HG03520 (cell line): ENCODE results near the gene SWSAP1.
A peak's percentile ranks its signal among the peaks of the same experiment; 100 is the strongest.
"Not testable (repeated sequence)": the region's sequence is repeated elsewhere in the genome, so short reads cannot be mapped to it uniquely, and the experiment has no call there.

Experiments used
- ATAC-seq: cut with Tn5 transposase; IDR thresholded peaks from one replicate; pipeline ENCODE4 v1.9.1; 2021; ENCODE audit warnings: mild to moderate bottlenecking, moderate library complexity; ENCODE audit not compliant: unreplicated experiment

SWSAP1 gene

DNA sequence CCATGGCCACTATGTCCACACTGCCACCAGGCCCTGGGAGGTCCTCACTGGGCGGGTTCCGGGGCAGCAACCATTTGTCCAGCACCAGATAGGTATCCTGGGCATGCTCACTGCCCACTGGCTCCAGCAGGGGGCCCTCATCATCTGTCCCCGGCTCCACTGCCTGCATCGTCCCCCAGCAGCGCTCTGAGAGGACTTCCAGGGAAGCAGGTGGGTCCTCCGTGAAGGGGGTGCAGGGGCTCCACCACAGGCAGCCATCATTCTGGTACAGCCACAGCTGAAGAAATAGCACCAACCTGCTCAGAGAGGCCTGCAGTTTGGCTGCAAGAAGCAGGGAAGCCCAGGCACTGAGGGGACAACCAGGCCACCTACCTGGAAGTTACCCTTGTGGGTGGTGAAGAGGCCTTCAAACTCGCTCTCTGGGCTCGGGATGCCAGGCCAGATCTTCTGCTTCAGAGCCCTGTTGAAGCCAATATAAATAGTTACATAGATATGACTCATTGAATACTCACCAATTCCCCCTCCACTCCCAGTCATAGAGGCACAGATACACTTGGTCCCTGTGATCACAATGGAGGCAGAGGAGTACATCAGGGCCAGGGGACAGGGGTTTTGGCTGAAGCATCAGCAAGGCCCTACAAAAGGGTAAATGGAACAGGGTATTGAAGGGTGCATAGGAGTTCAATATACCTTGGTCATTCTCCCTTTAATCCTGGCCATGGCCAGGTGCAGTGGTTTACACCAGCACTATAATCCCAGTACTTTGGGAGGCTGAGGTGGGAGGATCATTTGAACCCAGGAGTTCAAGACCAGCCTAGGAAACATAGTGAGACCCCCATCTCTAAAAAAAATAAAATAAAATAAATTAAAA, 4.1 kb downstream of the SWSAP1 start:
- ATAC-seq: no peak

DNA sequence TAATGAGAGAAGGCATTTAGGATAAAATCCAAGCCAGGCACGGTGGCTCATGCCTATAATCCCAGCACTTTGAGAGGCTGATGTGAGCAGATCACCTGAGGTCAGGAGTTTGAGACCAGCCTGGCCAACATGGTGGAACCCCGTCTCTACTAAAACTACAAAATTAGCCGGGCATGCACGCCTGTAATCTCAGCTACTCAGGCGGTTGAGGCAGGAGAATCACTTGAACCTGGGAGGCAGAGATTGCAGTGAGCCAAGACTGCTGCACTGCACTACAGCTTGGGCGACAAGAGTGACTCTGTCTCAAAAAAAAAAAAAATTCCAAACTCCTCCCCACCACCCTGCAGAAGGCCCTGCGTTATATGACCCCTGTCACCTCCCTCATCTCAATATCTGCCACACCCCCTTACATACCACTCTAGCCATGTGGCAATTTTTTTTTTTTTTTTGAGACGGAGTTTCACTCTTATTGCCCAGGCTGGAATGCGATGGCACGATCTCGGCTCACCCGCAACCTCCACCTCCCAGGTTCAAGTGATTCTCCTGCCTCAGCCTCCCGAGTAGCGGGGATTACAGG, 4.9 kb downstream of the SWSAP1 start:
- ATAC-seq: not testable (repeated sequence)

DNA sequence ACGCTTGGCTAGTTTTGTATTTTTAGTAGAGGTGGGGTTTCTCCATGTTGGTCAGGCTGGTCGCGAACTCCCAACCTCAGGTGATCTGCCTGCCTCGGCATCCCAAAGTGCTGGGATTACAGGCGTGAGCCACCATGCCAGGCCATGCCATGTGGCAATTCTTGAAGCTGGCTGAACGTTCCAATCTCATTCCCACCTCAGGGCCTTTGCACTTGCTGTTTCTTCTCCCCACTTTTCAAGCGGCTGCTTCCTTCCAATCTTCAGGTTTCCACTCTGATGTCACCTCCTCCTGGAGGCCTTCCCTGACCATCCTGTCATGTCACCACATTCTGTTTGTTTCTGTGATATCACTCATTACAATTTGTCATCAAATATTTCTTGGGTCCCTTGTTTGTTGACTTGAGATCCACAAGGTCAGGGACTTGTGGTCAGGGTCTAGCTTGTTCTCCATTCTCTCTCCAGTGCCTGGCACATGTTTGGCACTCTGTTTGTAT, 5.4 kb downstream of the SWSAP1 start:
- ATAC-seq: no peak

DNA sequence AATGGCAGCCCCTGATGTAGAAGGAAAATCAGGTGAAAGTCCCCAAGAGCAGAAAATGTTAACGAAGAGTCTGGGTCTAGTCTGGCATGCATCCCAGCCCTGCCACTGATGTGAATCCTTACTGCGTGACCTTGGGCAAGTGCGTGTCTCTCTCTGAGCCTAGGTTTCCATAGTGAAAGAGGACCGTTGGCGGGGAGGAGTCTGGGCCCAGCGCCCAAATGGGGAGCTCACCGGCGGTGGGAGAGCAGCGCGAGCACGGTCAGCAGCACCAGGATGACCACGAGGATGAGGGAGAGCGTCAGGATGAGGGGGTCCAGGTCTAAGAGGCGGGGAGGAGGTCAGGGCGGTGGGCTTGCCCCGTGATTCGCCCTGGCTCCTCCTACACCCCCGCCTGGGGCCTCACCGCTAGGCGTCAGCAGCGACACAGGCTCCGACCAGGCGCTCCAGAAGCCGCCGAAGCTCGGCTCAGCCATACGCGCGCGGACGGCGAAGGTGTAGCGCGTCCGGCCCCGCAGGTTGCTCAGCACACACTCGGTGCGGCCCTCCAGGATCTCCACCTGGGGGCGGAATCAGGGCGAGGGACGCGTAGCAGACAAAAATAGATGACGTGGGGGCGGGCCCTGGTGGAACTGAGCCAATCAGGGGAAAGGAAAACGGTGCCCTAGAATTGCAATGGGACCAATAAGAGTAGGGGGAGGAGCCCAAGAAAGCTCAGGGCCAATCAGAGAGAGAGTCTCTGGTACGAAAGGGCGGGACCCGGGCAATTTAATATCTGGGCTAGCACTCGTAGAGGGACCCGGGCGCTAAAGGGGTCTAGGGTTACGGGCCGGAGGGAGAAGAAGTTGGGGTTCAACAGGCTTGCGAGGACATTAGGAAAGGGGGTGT, 6.4 kb downstream of the SWSAP1 start:
- peak; percentile 63 for ATAC-seq

DNA sequence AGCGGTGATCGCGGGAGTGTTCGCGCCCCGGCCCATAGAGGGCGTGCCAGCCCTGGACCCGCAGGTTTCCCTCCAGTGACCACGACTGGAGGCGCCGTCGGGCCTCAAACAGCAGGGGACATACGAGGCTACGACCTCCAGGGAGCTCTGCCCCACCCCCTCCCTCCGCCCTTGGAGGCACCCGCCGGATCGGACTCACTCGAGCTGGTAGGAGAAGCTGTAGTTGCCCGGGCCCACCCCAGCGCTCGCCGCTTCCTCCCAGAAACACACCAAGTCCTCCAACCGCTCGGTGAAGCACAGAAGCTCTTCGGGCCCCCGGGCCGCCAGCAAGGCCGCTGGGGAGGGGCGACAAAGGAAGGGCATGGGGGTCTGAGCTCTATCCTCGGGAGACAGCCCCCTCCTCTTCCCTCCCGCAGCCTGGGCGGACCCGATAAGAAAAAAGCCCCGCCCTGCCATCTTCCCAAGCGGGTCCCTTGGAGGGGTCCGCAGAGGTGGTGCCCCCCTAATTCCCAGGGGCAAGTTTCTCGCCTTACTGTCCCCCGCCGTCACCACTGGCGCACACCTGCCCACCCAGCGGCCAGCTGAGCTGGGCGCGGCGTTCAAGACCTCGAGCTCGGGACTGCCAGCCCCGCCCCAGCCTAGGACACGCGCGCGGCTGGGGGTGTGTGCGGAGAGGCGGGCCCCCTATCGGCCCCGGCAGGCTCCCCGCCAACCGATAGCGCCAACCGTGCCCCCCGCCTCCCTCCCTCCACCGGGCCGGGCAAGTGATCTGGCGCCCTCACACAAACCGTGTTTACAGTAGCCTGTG, 8.6 kb downstream of the SWSAP1 start:
- no peak for ATAC-seq

DNA sequence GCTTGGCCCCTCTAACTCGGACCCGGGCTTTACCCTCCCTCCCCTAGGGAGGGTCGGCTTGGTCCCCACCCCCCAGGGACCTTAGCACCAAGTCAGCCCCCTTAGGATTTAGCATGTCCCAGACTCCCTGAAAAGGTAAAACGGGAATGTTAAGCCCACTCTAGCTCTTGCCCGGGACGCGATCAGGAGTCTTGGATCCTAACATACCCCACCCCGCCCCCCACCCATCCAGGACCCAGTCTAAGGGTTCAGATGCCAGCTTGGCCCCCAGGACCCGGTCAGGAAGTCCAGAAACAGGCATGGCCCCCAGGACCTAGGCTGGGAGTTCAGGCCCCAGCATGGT, 9.2 kb downstream of the SWSAP1 start:
- no peak for ATAC-seq

DNA sequence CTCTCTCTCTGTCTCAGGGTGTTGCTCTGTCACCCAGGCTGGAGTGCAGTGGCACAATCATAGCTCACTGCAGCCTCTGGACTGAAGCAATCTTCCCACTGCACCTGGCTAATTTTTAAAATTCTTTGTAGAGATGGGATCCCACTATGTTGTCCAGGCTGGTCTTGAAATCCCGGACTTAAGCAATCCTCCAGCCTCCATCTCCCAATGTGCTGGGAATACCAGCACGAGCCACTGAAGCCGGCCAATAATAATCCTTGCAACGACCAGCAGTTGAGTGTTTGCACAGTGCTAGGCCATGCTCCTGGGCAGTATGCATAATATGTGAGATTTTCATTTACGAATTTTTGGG, 10.3 kb downstream of the SWSAP1 start:
- no peak for ATAC-seq

DNA sequence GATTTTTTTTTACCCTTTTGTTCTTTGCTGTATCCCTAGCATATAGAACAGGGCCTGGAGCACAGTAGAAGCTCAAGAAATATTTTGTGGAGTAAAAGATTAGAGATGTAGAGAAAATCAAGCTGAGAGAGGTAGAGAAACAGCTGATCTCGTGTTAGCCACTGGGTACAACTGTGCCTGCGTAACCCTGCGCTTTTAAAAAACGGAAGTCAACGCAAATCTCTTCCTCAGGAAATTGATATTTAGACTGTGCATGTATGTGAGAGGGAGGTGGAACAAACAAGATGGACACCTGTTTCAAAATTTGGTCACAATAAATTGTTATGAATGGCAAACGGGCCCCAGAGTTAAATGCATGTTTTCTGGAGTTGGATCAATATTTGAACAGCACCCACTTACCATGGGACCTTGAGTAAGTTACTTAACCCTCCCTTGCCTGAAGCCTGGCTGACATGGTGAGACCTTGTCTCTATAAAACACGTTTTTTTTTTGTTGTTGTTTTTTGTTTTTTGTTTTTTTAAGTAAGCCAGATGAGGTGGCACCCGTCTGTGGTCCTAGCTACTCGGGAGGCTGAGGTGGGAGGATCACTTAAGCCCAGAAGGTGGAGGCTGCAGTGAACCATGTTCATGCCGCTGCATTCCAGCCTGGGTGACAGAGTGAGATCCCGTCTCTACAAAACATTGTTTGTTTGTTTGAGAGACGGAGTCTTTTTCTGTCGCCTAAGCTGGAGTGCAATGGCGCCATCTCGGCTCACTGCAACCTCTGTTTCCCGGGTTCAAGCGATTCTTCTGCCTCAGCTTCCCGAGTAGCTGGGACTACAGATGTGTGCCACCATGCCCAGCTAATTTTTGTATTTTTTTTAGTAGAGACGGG, 12.9 kb downstream of the SWSAP1 start:
- ATAC-seq: no peak

DNA sequence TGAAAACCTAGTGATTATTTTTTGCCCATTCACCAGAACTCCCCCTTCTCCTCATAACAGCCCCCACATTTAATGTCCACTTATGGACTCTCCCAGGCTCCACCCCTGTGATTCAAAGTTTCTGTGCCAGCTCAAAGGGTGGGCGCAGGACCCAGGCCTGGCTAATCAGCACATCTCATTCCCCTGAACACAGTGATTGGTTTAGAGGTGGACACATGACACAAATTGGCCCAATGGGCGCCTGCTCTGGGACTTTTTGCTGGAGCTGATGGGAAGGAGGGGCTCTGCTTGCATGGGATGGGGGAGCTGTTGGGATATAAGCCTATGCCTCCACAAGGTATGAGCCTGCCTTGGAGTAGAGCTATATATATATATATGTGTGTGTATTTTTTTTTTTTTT, 15.9 kb downstream of the SWSAP1 start:
- no peak for ATAC-seq

DNA sequence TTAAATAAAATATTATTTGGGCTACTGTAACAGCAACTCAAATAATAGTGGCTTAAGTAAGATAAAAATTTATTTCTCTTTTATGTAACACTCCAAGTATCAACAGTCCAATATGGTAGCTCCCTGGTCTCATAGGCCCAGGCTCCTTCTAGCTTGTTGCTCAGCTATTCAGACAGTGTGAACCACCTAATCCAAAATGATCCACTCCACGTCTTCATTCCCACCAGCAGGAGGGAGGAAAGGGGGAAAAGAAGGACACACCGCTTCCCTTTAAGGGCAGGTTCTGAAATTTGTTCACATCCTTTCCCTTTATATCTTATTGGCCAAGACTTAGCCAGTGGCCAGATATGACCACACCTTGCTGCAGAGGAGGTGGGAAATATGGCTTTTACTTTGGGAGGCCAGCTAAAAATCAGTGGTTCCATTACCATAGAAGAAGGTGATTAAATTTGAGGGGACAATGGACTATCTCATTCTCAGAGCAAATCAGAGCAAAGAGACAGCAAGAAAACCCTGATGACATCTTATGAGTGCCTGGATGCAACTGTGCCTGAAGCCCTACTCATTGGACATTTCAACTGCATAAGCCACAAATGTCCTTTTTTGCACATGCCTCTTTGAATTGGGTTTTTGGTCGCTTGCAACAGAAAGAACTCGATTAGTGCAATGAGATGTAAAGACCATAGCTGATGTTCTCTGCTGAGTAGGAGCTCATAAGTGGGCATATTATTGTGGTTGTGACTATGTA, 16.6 kb downstream of the SWSAP1 start:
- ATAC-seq: no peak

DNA sequence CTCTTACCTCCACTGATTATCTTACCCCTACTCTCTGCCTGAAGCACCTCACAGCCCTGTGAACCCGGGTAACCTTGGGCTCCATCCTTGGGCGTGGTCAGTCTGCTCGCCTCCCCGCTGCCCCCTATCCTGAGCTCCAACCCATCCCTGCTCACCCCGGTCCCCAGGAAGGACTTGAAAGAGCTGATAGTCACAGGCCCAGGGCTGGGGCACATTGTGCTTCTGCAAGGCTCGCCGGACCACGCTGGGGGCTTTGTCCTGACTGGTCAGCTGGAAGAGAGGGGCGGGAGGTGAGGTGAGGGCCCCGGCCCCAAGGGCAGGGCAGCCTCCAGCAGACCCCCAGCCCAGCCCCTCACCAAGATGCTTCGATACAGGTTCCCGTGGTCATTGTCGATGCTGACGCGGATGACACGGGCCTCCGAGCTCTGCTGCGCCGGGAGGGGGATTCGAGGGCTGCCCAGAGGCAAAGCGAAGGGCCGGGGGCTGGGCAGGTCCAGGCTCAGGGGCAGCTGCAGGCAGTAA, 22.7 kb downstream of the SWSAP1 start:
- no peak for ATAC-seq

DNA sequence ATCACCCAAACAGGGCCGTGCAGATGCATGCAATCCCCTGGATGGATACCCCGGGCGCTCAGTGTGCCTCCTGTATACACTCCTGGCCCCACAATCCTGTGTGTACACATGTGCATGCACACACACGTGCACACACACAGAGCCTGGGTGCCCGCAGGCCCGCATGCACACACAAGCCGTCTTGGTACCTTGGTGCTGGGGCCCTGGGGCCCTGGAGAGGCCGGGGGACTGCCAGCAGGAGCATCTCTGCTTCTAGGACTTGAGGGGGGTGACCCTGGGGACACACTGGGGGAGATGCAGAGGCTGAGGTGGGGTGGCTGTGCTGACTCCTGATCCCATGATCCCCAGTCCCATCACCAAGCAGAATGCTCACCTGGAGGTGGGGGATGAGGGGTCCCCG, 25.2 kb downstream of the SWSAP1 start:
- no peak for ATAC-seq

DNA sequence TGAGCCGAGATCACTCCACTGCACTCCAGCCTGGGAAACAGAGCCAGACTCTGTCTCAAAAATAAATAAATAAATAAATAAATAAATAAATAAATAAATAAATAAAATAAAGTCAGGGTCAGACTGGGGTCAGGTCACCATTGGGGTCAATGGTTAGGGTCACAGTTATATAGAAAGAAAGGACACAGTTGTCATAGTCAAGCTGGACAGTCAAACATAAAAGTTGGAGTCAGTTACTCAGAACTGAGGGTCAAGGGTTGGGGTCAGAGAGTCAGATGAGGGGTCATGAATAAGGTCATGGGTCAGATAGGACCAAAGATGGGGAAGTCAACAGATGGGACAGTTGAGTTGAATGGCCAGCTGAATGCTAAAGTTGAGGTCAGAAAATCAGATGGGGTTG, 26.3 kb downstream of the SWSAP1 start:
- ATAC-seq: no peak

DNA sequence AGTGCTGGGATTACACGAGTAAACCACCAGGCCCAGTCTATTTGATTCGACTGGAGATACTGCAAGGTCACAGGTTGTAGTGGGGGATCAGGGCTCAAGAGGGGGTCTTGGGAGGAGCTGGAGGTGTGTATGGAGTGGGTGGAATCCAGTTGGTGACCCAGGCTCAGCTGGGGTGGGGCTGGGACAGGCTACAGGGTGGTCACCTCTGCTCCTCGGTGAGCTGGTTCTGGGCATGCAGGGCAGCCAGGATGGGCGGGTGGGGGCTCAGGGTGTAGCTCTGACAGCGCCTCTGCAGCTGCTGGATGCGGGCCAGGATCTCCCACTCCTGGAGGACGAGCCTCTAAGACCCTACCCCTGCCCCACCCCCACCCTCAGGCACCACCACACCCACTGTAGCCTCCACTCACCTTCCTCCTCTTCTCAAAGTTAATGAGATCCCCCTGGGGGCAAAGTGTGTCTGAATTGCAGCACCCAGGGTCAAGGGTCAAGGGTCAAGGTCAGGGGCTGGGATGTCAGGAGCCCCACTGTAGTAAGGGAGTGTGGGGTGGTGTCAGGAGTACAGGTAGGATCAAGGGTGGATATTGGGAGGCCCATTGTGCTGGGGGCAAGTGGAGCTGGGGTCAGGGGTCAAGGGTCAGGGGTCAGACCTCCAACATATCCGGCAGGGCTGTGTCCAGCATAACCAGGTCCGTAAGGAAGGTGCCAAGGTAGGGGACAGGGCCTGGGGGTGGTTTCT, 27.5 kb downstream of the SWSAP1 start:
- no peak for ATAC-seq

DNA sequence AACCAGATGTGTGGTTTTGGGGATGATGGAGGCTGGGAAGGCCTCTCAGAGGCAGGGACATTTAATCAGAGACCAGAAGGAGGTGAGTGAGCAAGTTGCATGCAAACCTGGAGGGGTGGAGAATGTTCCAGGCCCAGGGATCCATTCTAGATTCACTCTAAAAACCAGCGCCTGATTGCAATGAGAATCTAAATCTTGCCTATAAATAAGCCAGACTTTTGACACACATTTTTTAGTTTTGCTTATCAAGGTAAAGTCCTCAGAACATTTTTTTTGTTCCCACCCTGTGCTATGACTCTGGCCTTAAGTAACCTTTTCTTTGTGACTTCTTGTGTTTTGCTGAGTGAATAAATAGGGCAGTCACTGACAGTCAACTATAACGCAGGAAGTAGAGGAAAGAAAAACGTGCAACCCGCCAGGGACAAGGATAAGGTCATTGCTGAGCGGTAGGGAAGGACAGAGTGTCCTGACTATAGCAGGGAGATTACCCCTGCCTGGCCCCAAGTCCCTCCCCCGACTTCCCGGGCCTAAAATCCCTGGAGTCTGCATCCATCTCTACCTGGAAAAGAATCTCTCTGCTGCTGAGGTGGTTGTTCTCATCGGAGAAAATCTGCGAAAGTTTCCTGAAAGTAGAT, 30.2 kb downstream of the SWSAP1 start:
- ATAC-seq: no peak

DNA sequence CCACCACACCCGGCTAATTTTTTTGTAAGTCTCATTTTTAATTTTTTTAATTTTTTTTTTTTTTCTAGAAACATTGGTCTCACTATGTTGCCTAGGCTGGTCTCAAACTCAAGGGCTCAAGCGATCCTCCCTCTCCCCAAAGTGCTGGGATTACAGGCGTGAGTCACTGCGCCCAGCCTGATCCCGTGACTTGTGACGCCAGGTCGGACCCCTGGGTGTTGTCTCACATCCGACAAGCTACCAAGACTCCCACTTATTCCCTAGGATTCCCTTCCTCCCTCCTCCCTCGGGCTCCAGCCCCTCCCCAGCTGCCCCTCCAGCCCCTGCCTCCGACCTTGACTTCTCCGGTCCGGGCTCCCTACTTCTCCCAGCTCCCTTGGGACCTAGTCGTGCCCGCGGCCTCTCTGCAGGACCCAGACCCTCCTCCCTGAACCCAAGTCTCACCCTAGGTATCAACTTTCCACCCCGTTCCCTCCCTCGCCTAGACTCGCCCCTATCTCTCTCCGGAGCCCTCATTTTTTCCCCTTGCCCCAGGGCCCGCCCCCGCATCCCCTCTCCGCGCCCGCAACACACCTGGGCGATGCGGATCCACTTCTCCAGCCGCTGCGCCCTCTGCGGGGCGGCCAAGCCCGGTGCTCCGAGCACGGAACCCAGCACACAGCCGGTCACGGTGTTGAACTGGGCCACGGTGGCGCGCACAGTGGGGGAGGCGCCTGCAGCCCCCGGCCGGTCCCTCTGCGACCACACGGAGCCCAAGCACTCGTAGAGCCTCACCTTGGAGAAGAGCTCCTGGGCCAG, 31.6 kb downstream of the SWSAP1 start:
- ATAC-seq: no peak

DNA sequence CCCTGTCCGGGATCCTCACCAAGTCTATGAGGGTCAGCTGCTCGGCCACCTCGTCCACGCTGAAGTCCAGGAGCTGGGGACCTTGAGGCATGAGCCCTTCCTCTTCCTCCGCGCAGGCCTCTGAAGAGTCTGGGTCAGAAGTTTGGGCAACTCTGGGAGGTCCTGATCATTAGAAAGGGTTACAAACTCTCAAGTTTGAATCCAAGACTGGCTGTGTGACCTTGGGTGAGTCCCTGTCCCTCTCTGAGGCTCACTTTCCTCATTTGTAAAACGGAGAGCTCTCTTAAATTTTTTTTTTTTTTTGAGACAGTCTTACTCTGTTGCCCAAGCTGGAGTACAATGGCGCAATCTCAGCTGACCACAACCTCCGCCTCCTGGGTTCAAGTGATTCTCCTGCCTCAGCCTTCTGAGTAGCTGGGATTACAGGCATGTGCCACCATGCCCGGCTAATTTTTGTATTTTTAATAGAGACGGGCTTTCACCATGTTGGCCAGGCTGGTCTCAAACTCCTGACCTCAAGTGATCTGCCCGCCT, 32.3 kb downstream of the SWSAP1 start:
- ATAC-seq: not testable (repeated sequence)
